GM23338 (cell line): ENCODE results near the gene SYNDIG1. TPM values are rescaled to one million over a fixed set of nuclear protein-coding genes. Genes with fewer than 3 reads are reported as not detected.

Experiments used
- ATAC-seq: fragments of 200-7000 bp; cut with Tn5 transposase; 3 replicates; pipeline ENCODE4 v1.9.1; 2020
- DNase-seq: peaks from one replicate; pipeline ENCODE4 v3.0.0-alpha.2; 2015; ENCODE audit warnings: low spot score
- H2AFZ ChIP-seq: fragments of 200-600 bp; sonication (generic); 2 replicates; pipeline ENCODE4 v1.8.0; 2016; ENCODE audit warnings: antibody characterized with exemption, mild to moderate bottlenecking, moderate library complexity
- H3F3A ChIP-seq: fragments of 200-600 bp; sonication (generic); replicated peaks from 2 replicates; pipeline ENCODE4 v1.8.0; 2017; ENCODE audit warnings: antibody characterized with exemption, mixed run types, low read depth
- H3K27ac ChIP-seq: fragments of 200-600 bp; sonication (generic); 2 replicates; pipeline ENCODE4 v1.6.1; 2016; ENCODE audit warnings: low read depth
- H3K27me3 ChIP-seq: fragments of 200-600 bp; sonication (generic); 2 replicates; pipeline ENCODE4 v1.8.0; 2016; ENCODE audit warnings: mild to moderate bottlenecking, mixed run types, moderate library complexity; ENCODE audit not compliant: insufficient read depth
- H3K36me3 ChIP-seq: fragments of 200-600 bp; sonication (generic); 2 replicates; pipeline ENCODE4 v1.8.0; 2016; ENCODE audit warnings: mild to moderate bottlenecking; ENCODE audit not compliant: insufficient read depth
- H3K4me1 ChIP-seq: fragments of 200-600 bp; sonication (generic); 2 replicates; pipeline ENCODE4 v1.8.0; 2016; ENCODE audit warnings: mild to moderate bottlenecking, moderate library complexity; ENCODE audit not compliant: insufficient read depth
- H3K4me2 ChIP-seq: fragments of 200-600 bp; sonication (generic); 2 replicates; pipeline ENCODE4 v1.7.1; 2017; ENCODE audit warnings: mixed run types
- H3K4me3 ChIP-seq: fragments of 200-600 bp; sonication (generic); 2 replicates; pipeline ENCODE4 v1.6.1; 2016; ENCODE audit warnings: mixed run types
- H3K79me2 ChIP-seq: fragments of 200-600 bp; sonication (generic); replicated peaks from 2 replicates; pipeline ENCODE4 v1.8.0; 2017; ENCODE audit warnings: mild to moderate bottlenecking; ENCODE audit not compliant: insufficient read depth
- H3K9me2 ChIP-seq: fragments of 200-600 bp; sonication (generic); 2 replicates; pipeline ENCODE4 v1.8.0; 2017; ENCODE audit not compliant: insufficient read depth
- H4K20me1 ChIP-seq: fragments of 200-600 bp; sonication (generic); replicated peaks from 2 replicates; pipeline ENCODE4 v1.8.0; 2017; ENCODE audit warnings: mild to moderate bottlenecking; ENCODE audit not compliant: insufficient read depth
- H3K27ac Mint-ChIP-seq: 2 replicates; pipeline ENCODE4 v1.8.0; 2020; ENCODE audit warnings: inconsistent platforms, mild to moderate bottlenecking, moderate library complexity, mixed read lengths
- H3K27me3 Mint-ChIP-seq: 3 replicates; pipeline ENCODE4 v1.8.0; 2022; ENCODE audit warnings: low read depth, mild to moderate bottlenecking, moderate library complexity, mixed read lengths, inconsistent platforms; ENCODE audit not compliant: insufficient read depth, poor library complexity
- H3K36me3 Mint-ChIP-seq: 3 replicates; pipeline ENCODE4 v1.8.0; 2021; ENCODE audit warnings: low read depth, mild to moderate bottlenecking, inconsistent platforms, moderate library complexity, mixed read lengths
- H3K4me1 Mint-ChIP-seq: 3 replicates; pipeline ENCODE4 v1.8.0; 2020; ENCODE audit warnings: mild to moderate bottlenecking, inconsistent platforms, mixed read lengths
- H3K4me3 Mint-ChIP-seq: 3 replicates; pipeline ENCODE4 v1.8.0; 2021; ENCODE audit warnings: moderate library complexity, mild to moderate bottlenecking, inconsistent platforms, mixed read lengths
- H3K9me3 Mint-ChIP-seq: 3 replicates; pipeline ENCODE4 v1.8.0; 2020; ENCODE audit warnings: moderate library complexity, mild to moderate bottlenecking, inconsistent platforms, mixed read lengths
- CREB1 ChIP-seq: fragments of 250-450 bp; sonication (Bioruptor Pico); IDR thresholded peaks from 2 replicates; pipeline ENCODE4 v1.5.0; 2020; ENCODE audit warnings: low read depth, mild to moderate bottlenecking, moderate library complexity
- EZH2phosphoT487 ChIP-seq: fragments of 200-600 bp; sonication (generic); IDR thresholded peaks from one replicate; pipeline ENCODE4 v1.8.1; 2018; ENCODE audit warnings: antibody characterized with exemption; ENCODE audit not compliant: unreplicated experiment
- JUNB ChIP-seq: IDR thresholded peaks from one replicate; pipeline ENCODE4 v1.6.1; 2016; ENCODE audit warnings: antibody characterized with exemption; ENCODE audit not compliant: unreplicated experiment
- NANOG ChIP-seq: IDR thresholded peaks from 2 replicates; pipeline ENCODE4 v1.6.1; 2016; ENCODE audit warnings: antibody characterized with exemption, borderline replicate concordance
- POLR2AphosphoS5 ChIP-seq: IDR thresholded peaks from 2 replicates; pipeline ENCODE4 v1.6.1; 2016; ENCODE audit warnings: antibody characterized with exemption, low read depth
- STAT1 ChIP-seq: IDR thresholded peaks from one replicate; pipeline ENCODE4 v1.6.1; 2016; ENCODE audit warnings: antibody characterized with exemption; ENCODE audit not compliant: unreplicated experiment
- ZNF114 ChIP-seq: fragments of 250-450 bp; sonication (Bioruptor Pico); IDR thresholded peaks from 2 replicates; pipeline ENCODE4 v1.5.0; 2020; ENCODE audit warnings: mild to moderate bottlenecking, moderate library complexity
- ZNF331 ChIP-seq: fragments of 250-450 bp; sonication (Bioruptor Pico); IDR thresholded peaks from 2 replicates; pipeline ENCODE4 v1.5.0; 2020; ENCODE audit warnings: low read depth, mild to moderate bottlenecking, moderate library complexity
- polyA plus RNA-seq: library from polyadenylated mRNA; unstranded; fragments of >200 nt; fragmentation: Nextera tagmentation; extraction: Ambion mirVana; gene quantifications from 2 replicates; pipeline ENCODE4 v1.2.1, GENCODE V29; 2016
- total RNA-seq: library from RNA; depleted of rRNA; stranded (reverse); fragments of >200 nt; shearing (Covaris generic); gene quantifications from 2 replicates; pipeline ENCODE4 v1.2.3, GENCODE V29; 2014
- TF ChIP-seq, protein P1 (sequence below): IDR thresholded peaks from 2 replicates; pipeline ENCODE4 v1.6.1; 2016; ENCODE audit warnings: antibody characterized with exemption
- TF ChIP-seq, protein P2 (sequence below): IDR thresholded peaks from one replicate; pipeline ENCODE4 v1.6.1; 2018; ENCODE audit warnings: antibody characterized with exemption; ENCODE audit not compliant: unreplicated experiment
- TF ChIP-seq, protein P3 (sequence below), 2 experiments: fragments of 200-600 bp in 1 of 2; sonication (generic) in 1 of 2; conservative IDR thresholded peaks; 2 replicates each; pipeline versions ENCODE4 v1.5.1 to v1.6.1; 2016 to 2017; ENCODE audit warnings: antibody characterized with exemption in 2 of 2, low read depth in 2 of 2, mild to moderate bottlenecking in 2 of 2, moderate library complexity in 1 of 2
- TF ChIP-seq, protein P4 (sequence below): fragments of 250-450 bp; sonication (Bioruptor Pico); IDR thresholded peaks from 2 replicates; pipeline ENCODE4 v1.5.0; 2020; ENCODE audit warnings: mild to moderate bottlenecking, moderate library complexity

SYNDIG1 gene
- total and polyA plus RNA-seq, 2 experiments from 2014 or later, result 2.8 to 4.8 TPM

DNA sequence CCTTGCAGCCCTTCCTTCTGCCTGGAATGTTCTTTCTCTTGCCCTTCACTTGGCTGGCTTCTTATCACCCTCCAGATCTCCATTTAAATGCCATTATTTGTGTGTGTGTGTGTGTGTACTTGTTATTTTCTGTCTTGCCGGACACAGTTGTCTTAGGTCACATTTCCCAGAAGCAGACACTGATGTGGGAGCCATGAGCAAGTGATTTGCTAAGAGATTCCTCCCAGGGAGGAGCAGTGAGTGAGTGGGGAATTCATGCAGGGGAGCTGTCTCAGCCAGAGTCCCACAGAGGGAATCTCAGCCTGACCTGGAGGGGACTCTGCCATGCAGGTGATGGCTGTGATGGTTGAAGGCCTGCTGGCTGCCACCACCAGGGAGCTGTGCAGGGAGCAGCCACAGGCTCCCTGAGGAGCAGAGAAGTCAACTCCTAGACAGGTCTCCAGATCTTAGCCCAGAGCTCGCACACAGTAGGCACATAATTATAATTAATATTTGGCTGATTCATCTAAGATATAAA lies 96.5 kb downstream of the SYNDIG1 start:
- peaks cover 22% of the 10 kb centered on the region for H3K36me3 Mint-ChIP-seq
- ATAC-seq (no peak), DNase-seq (no peak)
- peaks cover 2% of the 10 kb centered on the region; the same call in 2 of the 3 replicates for H3K4me1 Mint-ChIP-seq
- Histone ChIP-seq H2AFZ (no peak overlapping the region), H3K27me3 (no peaks in the 10 kb centered on the region), H4K20me1 (no peaks in the 10 kb centered on the region), H3K36me3 (no peaks in the 10 kb centered on the region), H3K79me2 (no peaks in the 10 kb centered on the region), H3K4me1 (no peaks in the 10 kb centered on the region), H3F3A (no peaks in the 10 kb centered on the region), H3K4me3 (no peak overlapping the region), H3K27ac (no peak overlapping the region), H3K9me2 (no peaks in the 10 kb centered on the region; the same call in 1 of the 2 replicates), H3K4me2 (no peak overlapping the region)
- H3K9me3 Mint-ChIP-seq, result peaks cover 18% of the 10 kb centered on the region
- H3K4me3 Mint-ChIP-seq, result no peak overlapping the region
- TF ChIP-seq NANOG, result no peak
- no peak for TF ChIP-seq POLR2AphosphoS5
- TF ChIP-seq, protein P1, sequence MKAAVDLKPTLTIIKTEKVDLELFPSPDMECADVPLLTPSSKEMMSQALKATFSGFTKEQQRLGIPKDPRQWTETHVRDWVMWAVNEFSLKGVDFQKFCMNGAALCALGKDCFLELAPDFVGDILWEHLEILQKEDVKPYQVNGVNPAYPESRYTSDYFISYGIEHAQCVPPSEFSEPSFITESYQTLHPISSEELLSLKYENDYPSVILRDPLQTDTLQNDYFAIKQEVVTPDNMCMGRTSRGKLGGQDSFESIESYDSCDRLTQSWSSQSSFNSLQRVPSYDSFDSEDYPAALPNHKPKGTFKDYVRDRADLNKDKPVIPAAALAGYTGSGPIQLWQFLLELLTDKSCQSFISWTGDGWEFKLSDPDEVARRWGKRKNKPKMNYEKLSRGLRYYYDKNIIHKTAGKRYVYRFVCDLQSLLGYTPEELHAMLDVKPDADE, result no peak
- TF ChIP-seq ZNF114 (CRISPR knock-in tag), result no peak
- no peak for TF ChIP-seq ZNF331
- TF ChIP-seq, protein P2, sequence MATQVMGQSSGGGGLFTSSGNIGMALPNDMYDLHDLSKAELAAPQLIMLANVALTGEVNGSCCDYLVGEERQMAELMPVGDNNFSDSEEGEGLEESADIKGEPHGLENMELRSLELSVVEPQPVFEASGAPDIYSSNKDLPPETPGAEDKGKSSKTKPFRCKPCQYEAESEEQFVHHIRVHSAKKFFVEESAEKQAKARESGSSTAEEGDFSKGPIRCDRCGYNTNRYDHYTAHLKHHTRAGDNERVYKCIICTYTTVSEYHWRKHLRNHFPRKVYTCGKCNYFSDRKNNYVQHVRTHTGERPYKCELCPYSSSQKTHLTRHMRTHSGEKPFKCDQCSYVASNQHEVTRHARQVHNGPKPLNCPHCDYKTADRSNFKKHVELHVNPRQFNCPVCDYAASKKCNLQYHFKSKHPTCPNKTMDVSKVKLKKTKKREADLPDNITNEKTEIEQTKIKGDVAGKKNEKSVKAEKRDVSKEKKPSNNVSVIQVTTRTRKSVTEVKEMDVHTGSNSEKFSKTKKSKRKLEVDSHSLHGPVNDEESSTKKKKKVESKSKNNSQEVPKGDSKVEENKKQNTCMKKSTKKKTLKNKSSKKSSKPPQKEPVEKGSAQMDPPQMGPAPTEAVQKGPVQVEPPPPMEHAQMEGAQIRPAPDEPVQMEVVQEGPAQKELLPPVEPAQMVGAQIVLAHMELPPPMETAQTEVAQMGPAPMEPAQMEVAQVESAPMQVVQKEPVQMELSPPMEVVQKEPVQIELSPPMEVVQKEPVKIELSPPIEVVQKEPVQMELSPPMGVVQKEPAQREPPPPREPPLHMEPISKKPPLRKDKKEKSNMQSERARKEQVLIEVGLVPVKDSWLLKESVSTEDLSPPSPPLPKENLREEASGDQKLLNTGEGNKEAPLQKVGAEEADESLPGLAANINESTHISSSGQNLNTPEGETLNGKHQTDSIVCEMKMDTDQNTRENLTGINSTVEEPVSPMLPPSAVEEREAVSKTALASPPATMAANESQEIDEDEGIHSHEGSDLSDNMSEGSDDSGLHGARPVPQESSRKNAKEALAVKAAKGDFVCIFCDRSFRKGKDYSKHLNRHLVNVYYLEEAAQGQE, result no peak
- TF ChIP-seq JUNB, result no peak
- TF ChIP-seq STAT1, result no peak
- no peak for TF ChIP-seq EZH2phosphoT487
- TF ChIP-seq, protein P3, sequence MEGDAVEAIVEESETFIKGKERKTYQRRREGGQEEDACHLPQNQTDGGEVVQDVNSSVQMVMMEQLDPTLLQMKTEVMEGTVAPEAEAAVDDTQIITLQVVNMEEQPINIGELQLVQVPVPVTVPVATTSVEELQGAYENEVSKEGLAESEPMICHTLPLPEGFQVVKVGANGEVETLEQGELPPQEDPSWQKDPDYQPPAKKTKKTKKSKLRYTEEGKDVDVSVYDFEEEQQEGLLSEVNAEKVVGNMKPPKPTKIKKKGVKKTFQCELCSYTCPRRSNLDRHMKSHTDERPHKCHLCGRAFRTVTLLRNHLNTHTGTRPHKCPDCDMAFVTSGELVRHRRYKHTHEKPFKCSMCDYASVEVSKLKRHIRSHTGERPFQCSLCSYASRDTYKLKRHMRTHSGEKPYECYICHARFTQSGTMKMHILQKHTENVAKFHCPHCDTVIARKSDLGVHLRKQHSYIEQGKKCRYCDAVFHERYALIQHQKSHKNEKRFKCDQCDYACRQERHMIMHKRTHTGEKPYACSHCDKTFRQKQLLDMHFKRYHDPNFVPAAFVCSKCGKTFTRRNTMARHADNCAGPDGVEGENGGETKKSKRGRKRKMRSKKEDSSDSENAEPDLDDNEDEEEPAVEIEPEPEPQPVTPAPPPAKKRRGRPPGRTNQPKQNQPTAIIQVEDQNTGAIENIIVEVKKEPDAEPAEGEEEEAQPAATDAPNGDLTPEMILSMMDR (conservative IDR thresholded peaks at IDR 0.05; ENCODE audit: low read depth in 2 of 2), result no peak
- TF ChIP-seq CREB1 (CRISPR knock-in tag), result no peak
- TF ChIP-seq, protein P4, sequence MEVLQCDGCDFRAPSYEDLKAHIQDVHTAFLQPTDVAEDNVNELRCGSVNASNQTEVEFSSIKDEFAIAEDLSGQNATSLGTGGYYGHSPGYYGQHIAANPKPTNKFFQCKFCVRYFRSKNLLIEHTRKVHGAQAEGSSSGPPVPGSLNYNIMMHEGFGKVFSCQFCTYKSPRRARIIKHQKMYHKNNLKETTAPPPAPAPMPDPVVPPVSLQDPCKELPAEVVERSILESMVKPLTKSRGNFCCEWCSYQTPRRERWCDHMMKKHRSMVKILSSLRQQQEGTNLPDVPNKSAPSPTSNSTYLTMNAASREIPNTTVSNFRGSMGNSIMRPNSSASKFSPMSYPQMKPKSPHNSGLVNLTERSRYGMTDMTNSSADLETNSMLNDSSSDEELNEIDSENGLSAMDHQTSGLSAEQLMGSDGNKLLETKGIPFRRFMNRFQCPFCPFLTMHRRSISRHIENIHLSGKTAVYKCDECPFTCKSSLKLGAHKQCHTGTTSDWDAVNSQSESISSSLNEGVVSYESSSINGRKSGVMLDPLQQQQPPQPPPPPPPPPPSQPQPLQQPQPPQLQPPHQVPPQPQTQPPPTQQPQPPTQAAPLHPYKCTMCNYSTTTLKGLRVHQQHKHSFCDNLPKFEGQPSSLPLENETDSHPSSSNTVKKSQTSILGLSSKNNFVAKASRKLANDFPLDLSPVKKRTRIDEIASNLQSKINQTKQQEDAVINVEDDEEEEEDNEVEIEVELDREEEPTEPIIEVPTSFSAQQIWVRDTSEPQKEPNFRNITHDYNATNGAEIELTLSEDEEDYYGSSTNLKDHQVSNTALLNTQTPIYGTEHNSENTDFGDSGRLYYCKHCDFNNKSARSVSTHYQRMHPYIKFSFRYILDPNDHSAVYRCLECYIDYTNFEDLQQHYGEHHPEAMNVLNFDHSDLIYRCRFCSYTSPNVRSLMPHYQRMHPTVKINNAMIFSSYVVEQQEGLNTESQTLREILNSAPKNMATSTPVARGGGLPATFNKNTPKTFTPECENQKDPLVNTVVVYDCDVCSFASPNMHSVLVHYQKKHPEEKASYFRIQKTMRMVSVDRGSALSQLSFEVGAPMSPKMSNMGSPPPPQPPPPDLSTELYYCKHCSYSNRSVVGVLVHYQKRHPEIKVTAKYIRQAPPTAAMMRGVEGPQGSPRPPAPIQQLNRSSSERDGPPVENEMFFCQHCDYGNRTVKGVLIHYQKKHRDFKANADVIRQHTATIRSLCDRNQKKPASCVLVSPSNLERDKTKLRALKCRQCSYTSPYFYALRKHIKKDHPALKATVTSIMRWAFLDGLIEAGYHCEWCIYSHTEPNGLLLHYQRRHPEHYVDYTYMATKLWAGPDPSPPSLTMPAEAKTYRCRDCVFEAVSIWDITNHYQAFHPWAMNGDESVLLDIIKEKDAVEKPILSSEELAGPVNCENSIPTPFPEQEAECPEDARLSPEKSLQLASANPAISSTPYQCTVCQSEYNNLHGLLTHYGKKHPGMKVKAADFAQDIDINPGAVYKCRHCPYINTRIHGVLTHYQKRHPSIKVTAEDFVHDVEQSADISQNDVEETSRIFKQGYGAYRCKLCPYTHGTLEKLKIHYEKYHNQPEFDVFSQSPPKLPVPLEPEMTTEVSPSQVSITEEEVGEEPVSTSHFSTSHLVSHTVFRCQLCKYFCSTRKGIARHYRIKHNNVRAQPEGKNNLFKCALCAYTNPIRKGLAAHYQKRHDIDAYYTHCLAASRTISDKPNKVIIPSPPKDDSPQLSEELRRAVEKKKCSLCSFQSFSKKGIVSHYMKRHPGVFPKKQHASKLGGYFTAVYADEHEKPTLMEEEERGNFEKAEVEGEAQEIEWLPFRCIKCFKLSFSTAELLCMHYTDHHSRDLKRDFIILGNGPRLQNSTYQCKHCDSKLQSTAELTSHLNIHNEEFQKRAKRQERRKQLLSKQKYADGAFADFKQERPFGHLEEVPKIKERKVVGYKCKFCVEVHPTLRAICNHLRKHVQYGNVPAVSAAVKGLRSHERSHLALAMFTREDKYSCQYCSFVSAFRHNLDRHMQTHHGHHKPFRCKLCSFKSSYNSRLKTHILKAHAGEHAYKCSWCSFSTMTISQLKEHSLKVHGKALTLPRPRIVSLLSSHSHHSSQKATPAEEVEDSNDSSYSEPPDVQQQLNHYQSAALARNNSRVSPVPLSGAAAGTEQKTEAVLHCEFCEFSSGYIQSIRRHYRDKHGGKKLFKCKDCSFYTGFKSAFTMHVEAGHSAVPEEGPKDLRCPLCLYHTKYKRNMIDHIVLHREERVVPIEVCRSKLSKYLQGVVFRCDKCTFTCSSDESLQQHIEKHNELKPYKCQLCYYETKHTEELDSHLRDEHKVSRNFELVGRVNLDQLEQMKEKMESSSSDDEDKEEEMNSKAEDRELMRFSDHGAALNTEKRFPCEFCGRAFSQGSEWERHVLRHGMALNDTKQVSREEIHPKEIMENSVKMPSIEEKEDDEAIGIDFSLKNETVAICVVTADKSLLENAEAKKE, result no peak
- H3K27ac Mint-ChIP-seq, result no peak overlapping the region
- H3K27me3 Mint-ChIP-seq, result peaks cover 6% of the 10 kb centered on the region
